ENCODE results near the gene CBX3. TPM values are rescaled to one million over a fixed set of nuclear protein-coding genes. Genes with fewer than 3 reads are reported as not detected.
"Not testable (repeated sequence)": the region's sequence is repeated elsewhere in the genome, so short reads cannot be mapped to it uniquely, and the experiment has no call there.

The CBX3 gene
- total RNA-seq, 1 donor from 2014 or later, result 148 TPM

- Histone ChIP-seq H4K20me1 (ENCODE audit: insufficient read depth, low read length) (peaks cover 57% of the 10 kb centered on the region), H3K36me3 (ENCODE audit: insufficient read depth, low read length) (peaks cover 8% of the 10 kb centered on the region)
- H3K27me3 Mint-ChIP-seq (ENCODE audit: low read depth, unreplicated experiment), result no peaks in the 10 kb centered on the region
Measured at GRCh38 chr7:26182706-26183105, 18.8 kb upstream of the CBX3 start.

GRCh38 chr7:26183545-26184280 lies 17.8 kb upstream of the CBX3 start:
- peaks cover 63% of the 10 kb centered on the region for H4K20me1 ChIP-seq (ENCODE audit: insufficient read depth, low read length)
- Mint-ChIP-seq H3K4me1 (ENCODE audit: low read depth, unreplicated experiment) (peaks cover 32% of the 10 kb centered on the region), H3K4me3 (ENCODE audit: unreplicated experiment) (no peak overlapping the region), H3K27ac (ENCODE audit: unreplicated experiment) (peak overlapping the region; percentile 38), H3K9me3 (ENCODE audit: unreplicated experiment) (no peaks in the 10 kb centered on the region), H3K36me3 (ENCODE audit: low read depth, unreplicated experiment) (peaks cover 7% of the 10 kb centered on the region), H3K27me3 (ENCODE audit: low read depth, unreplicated experiment) (no peaks in the 10 kb centered on the region)
- H3K79me2 ChIP-seq (ENCODE audit: insufficient read depth, low read length), result no peaks in the 10 kb centered on the region
- H3K4me2 ChIP-seq (ENCODE audit: low read length), result no peak overlapping the region
- H3K9ac ChIP-seq (ENCODE audit: low read length), result no peak overlapping the region
- H3K9me3 ChIP-seq (ENCODE audit: insufficient read depth, low read depth, low read length), result no peaks in the 10 kb centered on the region
- H2AFZ ChIP-seq (ENCODE audit: low read depth, low read length), result no peak overlapping the region
- TF ChIP-seq EZH2 (IDR thresholded peaks at IDR 0.05; ENCODE audit: insufficient read depth, low read length) (no peak), CTCF (IDR thresholded peaks at IDR 0.05; ENCODE audit: insufficient read depth, low read depth, low read length) (no peak)
- H3K4me3 ChIP-seq (ENCODE audit: insufficient read depth, low read depth, low read length), result no peak overlapping the region
- FAIRE-seq (no peak), DNase-seq (ENCODE audit: low read depth) (no peak)
- H3K36me3 ChIP-seq (ENCODE audit: insufficient read depth, low read length), result peaks cover 17% of the 10 kb centered on the region
- H3K4me1 ChIP-seq (ENCODE audit: insufficient read depth, low read length), result no peaks in the 10 kb centered on the region
- H3K27me3 ChIP-seq (ENCODE audit: insufficient read depth, low read length), result no peaks in the 10 kb centered on the region
- H3K27ac ChIP-seq (ENCODE audit: low read depth, low read length), result no peak overlapping the region

More at GRCh38 chr7:26182706-26183105, 18.8 kb upstream of the CBX3 start:
- no peaks in the 10 kb centered on the region for H3K9me3 Mint-ChIP-seq (ENCODE audit: unreplicated experiment)
- no peak overlapping the region for H2AFZ ChIP-seq (ENCODE audit: low read depth, low read length)
- H3K4me2 ChIP-seq (ENCODE audit: low read length), result no peak overlapping the region
- H3K27ac ChIP-seq (ENCODE audit: low read depth, low read length), result no peak overlapping the region
- no peak overlapping the region for H3K4me3 Mint-ChIP-seq (ENCODE audit: unreplicated experiment)
- H3K4me1 Mint-ChIP-seq (ENCODE audit: low read depth, unreplicated experiment), result peaks cover 30% of the 10 kb centered on the region
- H3K4me1 ChIP-seq (ENCODE audit: insufficient read depth, low read length), result no peaks in the 10 kb centered on the region
- no peaks in the 10 kb centered on the region for H3K27me3 ChIP-seq (ENCODE audit: insufficient read depth, low read length)
- no peak for TF ChIP-seq CTCF (IDR thresholded peaks at IDR 0.05; ENCODE audit: insufficient read depth, low read depth, low read length)
- no peak for TF ChIP-seq EZH2 (IDR thresholded peaks at IDR 0.05; ENCODE audit: insufficient read depth, low read length)
- no peaks in the 10 kb centered on the region for H3K79me2 ChIP-seq (ENCODE audit: insufficient read depth, low read length)
- H3K9me3 ChIP-seq (ENCODE audit: insufficient read depth, low read depth, low read length), result no peaks in the 10 kb centered on the region
- H3K36me3 Mint-ChIP-seq (ENCODE audit: low read depth, unreplicated experiment), result peaks cover 4% of the 10 kb centered on the region
- FAIRE-seq, result no peak
- H3K27ac Mint-ChIP-seq (ENCODE audit: unreplicated experiment), result peak overlapping the region; percentile 48
- no peak overlapping the region for H3K9ac ChIP-seq (ENCODE audit: low read length)
- DNase-seq (ENCODE audit: low read depth), result no peak
- no peak overlapping the region for H3K4me3 ChIP-seq (ENCODE audit: insufficient read depth, low read depth, low read length)

GRCh38 chr7:26184281-26185101 lies 17.1 kb upstream of the CBX3 start:
- not testable (repeated sequence) for H3K27me3 ChIP-seq (ENCODE audit: insufficient read depth, low read length); H3K9me3 ChIP-seq (ENCODE audit: insufficient read depth, low read depth, low read length); H3K27me3 Mint-ChIP-seq (ENCODE audit: low read depth, unreplicated experiment); DNase-seq (ENCODE audit: low read depth); H3K9me3 Mint-ChIP-seq (ENCODE audit: unreplicated experiment); H3K79me2 ChIP-seq (ENCODE audit: insufficient read depth, low read length); H3K4me3 Mint-ChIP-seq (ENCODE audit: unreplicated experiment); H3K4me1 ChIP-seq (ENCODE audit: insufficient read depth, low read length); H3K9ac ChIP-seq (ENCODE audit: low read length); H3K27ac ChIP-seq (ENCODE audit: low read depth, low read length); H2AFZ ChIP-seq (ENCODE audit: low read depth, low read length); H3K4me3 ChIP-seq (ENCODE audit: insufficient read depth, low read depth, low read length); H3K4me2 ChIP-seq (ENCODE audit: low read length); FAIRE-seq
- Mint-ChIP-seq H3K36me3 (ENCODE audit: low read depth, unreplicated experiment) (peaks cover 14% of the 10 kb centered on the region), H3K4me1 (ENCODE audit: low read depth, unreplicated experiment) (peaks cover 36% of the 10 kb centered on the region), H3K27ac (ENCODE audit: unreplicated experiment) (peak overlapping the region; percentile 8)
- Histone ChIP-seq H3K36me3 (ENCODE audit: insufficient read depth, low read length) (peaks cover 25% of the 10 kb centered on the region), H4K20me1 (ENCODE audit: insufficient read depth, low read length) (peaks cover 70% of the 10 kb centered on the region)
